ENCODE measurements around the gene SRF.

DNA sequence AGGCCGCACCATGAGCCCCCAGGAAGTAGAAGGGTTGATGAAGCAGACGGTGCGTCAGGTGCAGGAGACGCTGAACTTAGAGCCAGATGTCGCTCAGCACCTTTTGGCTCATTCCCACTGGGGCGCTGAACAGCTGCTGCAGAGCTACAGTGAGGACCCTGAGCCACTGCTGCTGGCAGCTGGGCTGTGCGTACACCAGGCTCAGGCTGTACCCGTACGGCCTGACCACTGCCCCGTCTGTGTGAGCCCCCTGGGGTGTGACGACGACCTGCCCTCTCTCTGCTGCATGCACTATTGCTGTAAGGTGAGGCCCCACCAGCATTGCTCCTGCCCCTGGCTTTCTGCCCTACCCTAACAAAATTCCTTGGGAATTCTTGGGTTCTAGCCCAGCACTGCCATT lies 45.1 kb downstream of the SRF start:
- TF ChIP-seq, protein P1, sequence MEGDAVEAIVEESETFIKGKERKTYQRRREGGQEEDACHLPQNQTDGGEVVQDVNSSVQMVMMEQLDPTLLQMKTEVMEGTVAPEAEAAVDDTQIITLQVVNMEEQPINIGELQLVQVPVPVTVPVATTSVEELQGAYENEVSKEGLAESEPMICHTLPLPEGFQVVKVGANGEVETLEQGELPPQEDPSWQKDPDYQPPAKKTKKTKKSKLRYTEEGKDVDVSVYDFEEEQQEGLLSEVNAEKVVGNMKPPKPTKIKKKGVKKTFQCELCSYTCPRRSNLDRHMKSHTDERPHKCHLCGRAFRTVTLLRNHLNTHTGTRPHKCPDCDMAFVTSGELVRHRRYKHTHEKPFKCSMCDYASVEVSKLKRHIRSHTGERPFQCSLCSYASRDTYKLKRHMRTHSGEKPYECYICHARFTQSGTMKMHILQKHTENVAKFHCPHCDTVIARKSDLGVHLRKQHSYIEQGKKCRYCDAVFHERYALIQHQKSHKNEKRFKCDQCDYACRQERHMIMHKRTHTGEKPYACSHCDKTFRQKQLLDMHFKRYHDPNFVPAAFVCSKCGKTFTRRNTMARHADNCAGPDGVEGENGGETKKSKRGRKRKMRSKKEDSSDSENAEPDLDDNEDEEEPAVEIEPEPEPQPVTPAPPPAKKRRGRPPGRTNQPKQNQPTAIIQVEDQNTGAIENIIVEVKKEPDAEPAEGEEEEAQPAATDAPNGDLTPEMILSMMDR (IDR thresholded peaks at IDR 0.05) = no peak
- TF ChIP-seq POLR2A (IDR thresholded peaks at IDR 0.05) = no peak
